GM12872 (cell line): ENCODE measurements around the gene TMEM132D.

Source experiments
- TF ChIP-seq, protein P1 (sequence below): IDR thresholded peaks from 3 replicates; pipeline ENCODE4 v1.5.1; 2011; ENCODE audit warnings: low read depth, mild to moderate bottlenecking, low read length, moderate library complexity; ENCODE audit not compliant: insufficient read depth

Gene TMEM132D

DNA sequence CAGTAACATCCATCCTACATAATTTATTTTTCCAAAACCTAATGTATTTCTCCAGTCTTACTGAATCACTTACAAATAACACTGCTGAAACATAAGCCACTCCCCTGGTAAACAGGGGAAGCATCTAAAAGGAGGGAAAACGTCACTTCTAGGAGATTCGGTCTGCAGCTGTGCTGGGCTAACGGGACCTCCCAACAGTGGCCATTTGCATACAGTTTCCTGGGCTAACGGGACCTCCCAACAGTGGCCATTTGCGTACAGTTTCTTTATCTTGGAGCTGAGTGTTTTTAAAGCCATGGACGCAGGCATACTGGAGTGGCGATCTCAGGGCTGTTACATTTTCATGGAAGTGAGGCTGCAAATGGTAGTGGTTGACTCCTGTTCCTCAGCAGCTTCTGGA is 242.9 kb downstream of the TMEM132D start:
- TF ChIP-seq, protein P1, sequence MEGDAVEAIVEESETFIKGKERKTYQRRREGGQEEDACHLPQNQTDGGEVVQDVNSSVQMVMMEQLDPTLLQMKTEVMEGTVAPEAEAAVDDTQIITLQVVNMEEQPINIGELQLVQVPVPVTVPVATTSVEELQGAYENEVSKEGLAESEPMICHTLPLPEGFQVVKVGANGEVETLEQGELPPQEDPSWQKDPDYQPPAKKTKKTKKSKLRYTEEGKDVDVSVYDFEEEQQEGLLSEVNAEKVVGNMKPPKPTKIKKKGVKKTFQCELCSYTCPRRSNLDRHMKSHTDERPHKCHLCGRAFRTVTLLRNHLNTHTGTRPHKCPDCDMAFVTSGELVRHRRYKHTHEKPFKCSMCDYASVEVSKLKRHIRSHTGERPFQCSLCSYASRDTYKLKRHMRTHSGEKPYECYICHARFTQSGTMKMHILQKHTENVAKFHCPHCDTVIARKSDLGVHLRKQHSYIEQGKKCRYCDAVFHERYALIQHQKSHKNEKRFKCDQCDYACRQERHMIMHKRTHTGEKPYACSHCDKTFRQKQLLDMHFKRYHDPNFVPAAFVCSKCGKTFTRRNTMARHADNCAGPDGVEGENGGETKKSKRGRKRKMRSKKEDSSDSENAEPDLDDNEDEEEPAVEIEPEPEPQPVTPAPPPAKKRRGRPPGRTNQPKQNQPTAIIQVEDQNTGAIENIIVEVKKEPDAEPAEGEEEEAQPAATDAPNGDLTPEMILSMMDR = no peak

DNA sequence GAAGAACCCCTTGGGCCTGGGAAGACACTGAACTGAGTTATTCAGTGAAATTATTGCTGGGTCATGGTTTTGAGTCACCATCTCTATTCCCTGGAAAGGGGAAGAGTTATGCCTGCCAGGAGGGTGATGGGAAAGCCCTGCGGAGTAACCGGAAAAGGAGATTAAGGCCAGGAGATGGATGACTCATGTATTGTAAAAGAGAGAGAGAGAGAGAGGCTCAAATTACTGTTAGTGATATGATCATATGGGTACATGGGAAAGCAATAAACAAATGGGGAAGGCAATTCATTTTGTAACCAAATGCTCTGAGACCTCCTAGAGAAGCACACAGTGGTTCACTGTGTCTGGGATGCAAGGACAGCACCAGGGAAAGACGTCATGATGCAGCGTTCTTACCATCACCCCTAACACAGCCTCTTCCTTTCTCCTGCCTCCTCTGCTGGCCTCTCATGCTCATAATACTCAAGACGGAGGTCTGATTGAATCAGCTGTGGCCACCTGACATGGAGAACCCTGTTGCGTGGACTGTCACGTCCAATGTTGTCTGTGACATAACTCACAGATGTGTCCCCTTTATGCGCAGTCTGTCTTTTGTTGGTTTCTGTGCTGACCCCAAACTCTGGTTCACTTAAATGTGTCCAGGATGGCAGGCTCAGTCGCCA is 243.7 kb downstream of the TMEM132D start:
- TF ChIP-seq, protein P1 = no peak

DNA sequence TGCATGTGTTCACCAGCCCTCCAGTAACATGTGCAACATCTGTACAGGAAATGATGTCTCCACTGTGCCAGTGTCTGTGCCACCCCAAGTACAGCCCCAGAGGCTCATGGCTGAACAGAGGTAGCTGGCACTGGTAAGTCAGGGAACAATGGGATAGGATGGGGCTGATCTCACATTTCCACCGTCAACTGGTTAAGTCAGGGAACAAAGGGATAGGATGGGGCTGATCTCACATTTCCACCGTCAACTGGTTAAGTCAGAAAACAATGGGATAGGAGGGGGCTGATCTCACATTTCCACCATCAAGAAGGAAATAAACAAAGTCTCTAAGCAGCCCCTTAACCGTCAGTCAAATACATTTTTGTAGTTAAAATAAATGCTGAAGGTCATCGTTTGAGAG is 246.6 kb downstream of the TMEM132D start:
- TF ChIP-seq, protein P1 = no peak

DNA sequence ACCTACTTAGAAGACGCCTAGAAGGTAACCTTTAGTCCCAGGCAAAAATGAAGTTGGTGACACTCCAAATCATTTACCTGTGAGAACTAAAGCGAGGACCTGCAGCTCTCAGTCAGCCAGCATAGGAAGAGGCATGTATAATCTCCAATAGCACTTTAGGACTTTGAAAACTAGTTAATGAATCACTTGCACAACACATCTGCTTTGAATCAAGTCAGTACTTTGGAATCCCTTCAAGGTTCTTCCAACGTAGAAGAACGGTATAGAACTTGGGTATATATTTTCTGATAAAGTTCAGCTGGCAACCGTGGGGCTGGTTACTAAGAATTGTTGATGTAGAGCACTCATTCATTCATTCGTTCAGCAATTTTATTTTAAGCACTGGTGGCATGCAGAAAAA is 251.9 kb downstream of the TMEM132D start:
- TF ChIP-seq, protein P1 = no peak

DNA sequence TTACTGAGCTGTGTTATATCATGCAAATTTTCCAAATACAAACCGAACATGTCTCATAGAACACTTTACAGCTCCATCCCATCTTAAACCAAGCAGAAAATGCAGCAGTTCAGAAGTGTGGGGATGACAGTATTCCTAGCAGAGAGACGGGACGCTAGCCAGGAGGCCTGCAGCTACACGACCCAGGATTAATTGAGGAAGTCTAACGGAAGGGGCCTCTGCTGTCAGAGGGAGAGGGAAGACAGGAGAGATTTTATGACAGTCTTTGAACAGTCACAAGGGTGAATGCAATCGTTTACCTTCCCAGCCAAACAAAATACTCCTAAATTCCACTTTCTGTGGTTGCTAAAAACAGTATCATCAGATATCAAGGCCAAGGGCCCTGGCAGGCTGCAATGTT is 261.9 kb downstream of the TMEM132D start:
- TF ChIP-seq, protein P1 = no peak

DNA sequence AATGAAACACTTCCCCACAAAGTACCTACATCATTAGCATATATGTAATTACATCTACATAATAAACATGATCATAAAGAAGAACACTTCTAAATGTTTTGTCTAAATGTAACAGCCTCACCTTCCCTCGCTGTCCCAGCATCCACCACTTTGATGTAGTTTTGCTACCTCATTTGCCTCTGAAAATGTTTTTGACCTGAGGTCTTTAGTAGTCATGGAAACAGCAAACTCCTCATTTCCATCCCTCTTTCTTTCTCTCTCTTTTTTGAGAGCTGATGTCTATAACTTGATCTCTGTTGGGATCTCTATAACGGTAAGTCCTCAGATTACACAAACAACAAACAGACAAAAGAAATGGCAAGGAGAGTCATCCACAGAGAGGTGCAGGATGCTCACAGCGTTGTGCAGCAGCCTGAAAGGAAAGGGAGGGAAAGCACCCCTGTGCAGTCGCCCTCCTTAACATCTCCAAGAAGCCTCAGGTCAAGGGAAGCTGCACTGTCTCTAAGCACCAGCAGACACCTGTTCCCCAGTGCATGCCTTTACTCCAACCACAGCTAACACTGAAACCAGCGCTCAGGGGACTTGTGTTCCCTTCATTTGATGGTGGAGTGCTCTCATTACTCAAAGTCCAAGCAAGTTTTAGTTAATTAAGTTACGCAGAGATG is 268.7 kb downstream of the TMEM132D start:
- TF ChIP-seq, protein P1 = no peak

DNA sequence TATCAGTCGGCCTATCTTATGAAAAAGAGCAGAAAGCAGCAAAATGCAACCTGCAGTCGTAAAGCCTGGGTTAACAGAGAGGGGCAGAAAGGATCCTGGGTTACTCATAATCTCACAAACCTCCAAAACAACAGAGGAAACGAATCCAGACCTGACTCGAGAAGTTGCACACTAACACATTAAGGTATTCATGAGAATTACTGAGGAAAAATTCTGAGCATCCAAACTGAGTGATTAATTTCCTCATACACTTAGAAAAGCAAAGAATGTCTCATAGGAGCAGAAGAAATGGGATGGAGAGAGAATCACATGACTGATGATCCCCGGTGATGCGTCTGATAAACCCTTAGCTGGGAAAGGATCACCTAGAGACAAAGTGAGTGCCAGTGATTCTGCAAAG is 272.5 kb downstream of the TMEM132D start:
- TF ChIP-seq, protein P1 = no peak
